ENCODE results near the gene MS4A6A.
A peak's percentile ranks its signal among the peaks of the same experiment; 100 is the strongest.
"Not testable (repeated sequence)": the region's sequence is repeated elsewhere in the genome, so short reads cannot be mapped to it uniquely, and the experiment has no call there.

Gene MS4A6A

DNA sequence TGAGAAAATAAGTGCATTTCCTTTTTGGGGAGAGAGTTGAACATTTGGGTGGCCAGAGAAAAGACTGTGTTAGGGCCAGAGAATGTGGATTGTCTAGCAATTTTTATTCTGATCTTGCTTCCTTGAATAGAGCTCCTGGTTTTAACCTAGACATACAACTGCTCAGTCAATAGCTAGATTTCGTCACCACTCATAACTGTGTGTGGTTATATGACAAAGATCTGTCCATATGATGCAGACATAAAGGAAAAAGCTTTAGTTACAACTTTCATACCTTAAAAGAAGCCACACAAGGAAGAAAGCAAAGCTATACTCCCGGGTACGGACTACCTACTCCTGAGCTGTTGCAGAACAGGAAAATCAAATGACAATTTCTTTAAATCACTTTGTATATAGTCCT is 37.2 kb downstream of the MS4A6A start:
- DNase-seq (ENCODE audit: extremely low spot score), result no peak
- TF ChIP-seq TARDBP (IDR thresholded peaks at IDR 0.05), result no peak
- POLR2A ChIA-PET, result no interaction called here
- CTCF ChIA-PET, result no interaction called here

DNA sequence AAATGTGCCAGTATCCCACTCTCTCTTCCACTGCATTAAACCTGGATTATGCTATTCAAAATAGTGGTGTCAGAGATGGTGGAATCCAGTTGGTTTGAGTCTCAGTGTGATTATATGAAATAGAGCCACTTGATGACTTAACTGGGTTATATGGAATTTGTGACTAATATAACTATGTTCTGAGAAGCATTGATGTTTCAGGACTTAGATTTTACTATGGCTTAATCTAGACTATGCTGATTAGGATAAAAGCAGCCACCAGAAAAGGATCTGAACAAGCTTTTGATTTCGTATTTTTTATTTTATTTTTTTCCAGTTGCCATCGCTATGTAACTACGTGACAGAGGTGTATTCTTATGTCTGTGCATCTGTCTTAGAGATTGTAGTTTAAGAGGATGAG is 39.1 kb downstream of the MS4A6A start:
- DNase-seq (ENCODE audit: extremely low spot score), result no peak
- ChIA-PET CTCF (no interaction called here), POLR2A (no interaction called here)
- TF ChIP-seq ELF4 (IDR thresholded peaks at IDR 0.05), result no peak
- TF ChIP-seq ZNF384 (IDR thresholded peaks at IDR 0.05), result no peak
- TF ChIP-seq BHLHE40 (IDR thresholded peaks at IDR 0.05; ENCODE audit: borderline replicate concordance), result no peak
- TF ChIP-seq LEF1 (IDR thresholded peaks at IDR 0.05; ENCODE audit: borderline replicate concordance), result no peak
- TF ChIP-seq, protein P1, sequence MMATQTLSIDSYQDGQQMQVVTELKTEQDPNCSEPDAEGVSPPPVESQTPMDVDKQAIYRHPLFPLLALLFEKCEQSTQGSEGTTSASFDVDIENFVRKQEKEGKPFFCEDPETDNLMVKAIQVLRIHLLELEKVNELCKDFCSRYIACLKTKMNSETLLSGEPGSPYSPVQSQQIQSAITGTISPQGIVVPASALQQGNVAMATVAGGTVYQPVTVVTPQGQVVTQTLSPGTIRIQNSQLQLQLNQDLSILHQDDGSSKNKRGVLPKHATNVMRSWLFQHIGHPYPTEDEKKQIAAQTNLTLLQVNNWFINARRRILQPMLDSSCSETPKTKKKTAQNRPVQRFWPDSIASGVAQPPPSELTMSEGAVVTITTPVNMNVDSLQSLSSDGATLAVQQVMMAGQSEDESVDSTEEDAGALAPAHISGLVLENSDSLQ (IDR thresholded peaks at IDR 0.05), result no peak
- TF ChIP-seq SP1 (IDR thresholded peaks at IDR 0.05), result no peak
- TF ChIP-seq HDGF (IDR thresholded peaks at IDR 0.05; ENCODE audit: borderline replicate concordance), result no peak
- TF ChIP-seq FOXM1 (IDR thresholded peaks at IDR 0.05; ENCODE audit: borderline replicate concordance), result no peak
- no peak for TF ChIP-seq TARDBP (IDR thresholded peaks at IDR 0.05)
- no peak for TF ChIP-seq CTBP1 (IDR thresholded peaks at IDR 0.05; ENCODE audit: borderline replicate concordance)
- no peak for TF ChIP-seq SUZ12 (IDR thresholded peaks at IDR 0.05)
- TF ChIP-seq L3MBTL2 (conservative IDR thresholded peaks at IDR 0.05), result no peak
- no peak for TF ChIP-seq FOXA1 (IDR thresholded peaks at IDR 0.05)
- no peak for TF ChIP-seq NFRKB (IDR thresholded peaks at IDR 0.05)
- no peak for TF ChIP-seq FOXK2 (IDR thresholded peaks at IDR 0.05)
- no peak for TF ChIP-seq ARNT (IDR thresholded peaks at IDR 0.05)

GRCh38 chr11:60133917-60134316 is 49.0 kb downstream of the MS4A6A start:
- DNase-seq (ENCODE audit: extremely low spot score), result no peak
- CTCF ChIA-PET, result no interaction called here
- TF ChIP-seq NFRKB (IDR thresholded peaks at IDR 0.05), result no peak
- no peak for TF ChIP-seq CTBP1 (IDR thresholded peaks at IDR 0.05; ENCODE audit: borderline replicate concordance)
- TF ChIP-seq ZNF384 (IDR thresholded peaks at IDR 0.05), result no peak
- no peak for TF ChIP-seq ELF4 (IDR thresholded peaks at IDR 0.05)
- no peak for TF ChIP-seq FOXA1 (IDR thresholded peaks at IDR 0.05)
- TF ChIP-seq BHLHE40 (IDR thresholded peaks at IDR 0.05; ENCODE audit: borderline replicate concordance), result no peak
- POLR2A ChIA-PET, result no interaction called here

DNA sequence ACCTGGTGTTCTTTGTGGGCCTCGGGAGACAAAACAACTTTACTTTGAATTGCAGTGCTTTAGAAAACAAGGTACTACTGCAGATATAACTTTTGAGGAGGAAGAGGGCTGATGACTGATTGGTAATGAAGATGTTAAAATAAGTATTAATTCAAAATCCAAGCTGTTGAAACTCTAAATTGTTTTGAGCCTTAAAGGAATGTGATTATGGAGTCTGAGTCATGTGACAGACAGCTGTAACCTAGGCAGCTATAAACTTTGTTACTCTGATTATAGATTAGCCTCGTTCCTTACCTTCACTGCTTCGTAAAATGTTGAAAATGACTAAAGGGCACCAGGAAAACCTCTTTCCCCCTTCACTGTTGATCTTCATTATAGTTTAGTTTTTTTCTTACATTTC is 51.0 kb downstream of the MS4A6A start:
- POLR2A ChIA-PET, result no interaction called here

DNA sequence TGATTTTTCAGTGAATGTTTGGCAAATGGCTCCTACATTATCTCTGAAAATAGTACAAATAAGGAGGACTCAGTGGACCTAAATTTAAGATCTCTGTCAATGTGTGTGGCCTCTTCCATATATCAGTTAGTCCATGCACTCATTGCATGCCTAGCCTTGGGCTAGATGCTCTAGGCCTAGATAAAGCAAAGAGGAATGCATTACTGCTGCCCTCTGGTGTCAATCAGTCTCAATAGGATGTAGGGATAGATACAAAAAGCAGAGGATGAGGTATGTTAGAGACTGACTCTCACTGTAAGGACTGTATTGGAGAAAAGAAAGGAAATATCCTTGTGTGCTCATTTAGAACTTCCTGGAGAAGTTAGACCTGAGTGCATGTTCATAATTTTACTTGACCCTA is 52.4 kb downstream of the MS4A6A start:
- TF ChIP-seq L3MBTL2 (conservative IDR thresholded peaks at IDR 0.05) (no peak), NFRKB (IDR thresholded peaks at IDR 0.05) (no peak), BHLHE40 (IDR thresholded peaks at IDR 0.05; ENCODE audit: borderline replicate concordance) (no peak), FOXM1 (IDR thresholded peaks at IDR 0.05; ENCODE audit: borderline replicate concordance) (no peak), TARDBP (IDR thresholded peaks at IDR 0.05) (no peak), LEF1 (IDR thresholded peaks at IDR 0.05; ENCODE audit: borderline replicate concordance) (no peak), ELF4 (IDR thresholded peaks at IDR 0.05) (no peak), FOXA1 (IDR thresholded peaks at IDR 0.05) (no peak)
- DNase-seq (ENCODE audit: extremely low spot score), result peak; percentile 20
- CTCF ChIA-PET, result interaction anchor here (0.6 kb wide), 1 partner anchor 116 kb away, joined by 5 read pairs; no protein-coding TSS in a partner anchor
- POLR2A ChIA-PET, result no interaction called here

More for the DNA sequence above, 51.0 kb downstream of the MS4A6A start:
- DNase-seq (ENCODE audit: extremely low spot score), result no peak
- CTCF ChIA-PET, result no interaction called here
- TF ChIP-seq LEF1 (IDR thresholded peaks at IDR 0.05; ENCODE audit: borderline replicate concordance) (no peak), ARNT (IDR thresholded peaks at IDR 0.05) (no peak), SP1 (IDR thresholded peaks at IDR 0.05) (no peak), ELF4 (IDR thresholded peaks at IDR 0.05) (no peak), NFRKB (IDR thresholded peaks at IDR 0.05) (no peak), ZNF384 (IDR thresholded peaks at IDR 0.05) (no peak), FOXA1 (IDR thresholded peaks at IDR 0.05) (no peak), L3MBTL2 (conservative IDR thresholded peaks at IDR 0.05) (no peak), HDGF (IDR thresholded peaks at IDR 0.05; ENCODE audit: borderline replicate concordance) (no peak), SUZ12 (IDR thresholded peaks at IDR 0.05) (no peak), FOXM1 (IDR thresholded peaks at IDR 0.05; ENCODE audit: borderline replicate concordance) (no peak), TARDBP (IDR thresholded peaks at IDR 0.05) (no peak), BHLHE40 (IDR thresholded peaks at IDR 0.05; ENCODE audit: borderline replicate concordance) (no peak), FOXK2 (IDR thresholded peaks at IDR 0.05) (no peak), CTBP1 (IDR thresholded peaks at IDR 0.05; ENCODE audit: borderline replicate concordance) (no peak)
- TF ChIP-seq, protein P1 (IDR thresholded peaks at IDR 0.05), result no peak

GRCh38 chr11:60129853-60130252 is 53.0 kb downstream of the MS4A6A start:
- TF ChIP-seq ELF4 (IDR thresholded peaks at IDR 0.05) (no peak), TARDBP (IDR thresholded peaks at IDR 0.05) (no peak), ZNF384 (IDR thresholded peaks at IDR 0.05) (no peak), FOXK2 (IDR thresholded peaks at IDR 0.05) (no peak), ARNT (IDR thresholded peaks at IDR 0.05) (no peak), CTBP1 (IDR thresholded peaks at IDR 0.05; ENCODE audit: borderline replicate concordance) (no peak), L3MBTL2 (conservative IDR thresholded peaks at IDR 0.05) (no peak), FOXM1 (IDR thresholded peaks at IDR 0.05; ENCODE audit: borderline replicate concordance) (no peak), SP1 (IDR thresholded peaks at IDR 0.05) (no peak), BHLHE40 (IDR thresholded peaks at IDR 0.05; ENCODE audit: borderline replicate concordance) (no peak), LEF1 (IDR thresholded peaks at IDR 0.05; ENCODE audit: borderline replicate concordance) (no peak), HDGF (IDR thresholded peaks at IDR 0.05; ENCODE audit: borderline replicate concordance) (no peak), SUZ12 (IDR thresholded peaks at IDR 0.05) (no peak), NFRKB (IDR thresholded peaks at IDR 0.05) (no peak), FOXA1 (IDR thresholded peaks at IDR 0.05) (no peak)
- TF ChIP-seq, protein P1 (IDR thresholded peaks at IDR 0.05), result no peak
- ChIA-PET CTCF (interaction anchor here (0.6 kb wide), 1 partner anchor 117 kb away, joined by 5 read pairs; no protein-coding TSS in a partner anchor), POLR2A (no interaction called here)
- DNase-seq (ENCODE audit: extremely low spot score), result no peak

GRCh38 chr11:60128866-60129265 is 54.0 kb downstream of the MS4A6A start:
- CTCF ChIA-PET; DNase-seq (ENCODE audit: extremely low spot score); POLR2A ChIA-PET: not testable (repeated sequence)

All from HEK293T (cell line).